ENCODE results near the gene RNF150.

The RNF150 gene

DNA sequence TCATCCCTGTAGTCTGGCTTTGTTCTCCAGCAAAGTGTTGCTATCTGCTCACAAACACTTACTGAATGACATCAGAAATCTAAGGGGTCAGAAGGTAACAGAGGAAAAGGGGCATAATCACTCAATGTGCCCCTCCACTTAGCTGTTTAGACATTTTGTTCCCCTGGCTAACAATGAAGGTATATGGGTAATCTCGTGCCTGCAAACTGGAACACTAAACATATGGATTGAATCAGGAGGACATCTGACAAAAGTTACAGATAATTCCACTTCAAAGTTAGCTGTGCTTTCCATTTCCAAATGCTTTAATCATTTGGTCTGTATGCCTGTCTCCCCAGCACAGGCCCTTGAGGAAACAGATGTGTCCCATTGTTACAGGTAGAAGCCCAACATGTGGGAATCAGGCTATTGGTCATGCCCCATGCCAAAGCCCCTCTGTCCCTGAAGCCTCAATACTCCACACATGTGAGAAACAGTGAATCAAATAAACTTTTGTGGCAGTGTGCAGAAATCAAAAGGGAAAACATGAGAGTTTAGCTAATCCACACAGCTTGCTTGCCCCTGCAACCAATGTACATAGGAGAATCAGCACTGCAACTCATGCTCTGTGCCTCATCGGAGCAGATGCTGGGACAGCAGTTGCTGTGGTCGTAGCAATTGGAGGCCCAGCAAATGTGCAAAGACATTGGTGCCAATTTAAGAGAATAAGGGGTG, 111.7 kb downstream of the RNF150 start:
- no peak for DNase-seq

DNA sequence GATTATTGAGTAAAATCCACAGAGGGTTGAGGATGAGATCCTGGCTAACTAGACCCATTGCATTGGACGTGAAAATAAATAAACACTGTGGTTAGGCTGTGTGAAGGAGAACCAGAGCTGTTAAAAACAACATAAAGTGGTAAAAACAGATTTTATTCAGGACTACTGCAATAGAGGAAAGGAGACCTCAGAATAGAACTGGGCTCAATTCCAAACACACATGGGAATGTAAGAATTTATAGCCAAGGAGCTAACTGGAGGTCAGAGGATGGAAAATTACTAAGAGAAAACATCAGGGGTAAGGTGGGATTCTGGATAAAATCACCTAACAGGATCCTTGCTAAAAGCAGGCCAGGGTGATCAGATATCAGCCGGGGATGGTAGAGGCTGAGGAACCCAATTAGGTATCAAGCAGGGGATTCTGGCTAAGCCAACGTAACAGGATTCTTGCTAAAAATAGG, 112.4 kb downstream of the RNF150 start:
- DNase-seq, result no peak

DNA sequence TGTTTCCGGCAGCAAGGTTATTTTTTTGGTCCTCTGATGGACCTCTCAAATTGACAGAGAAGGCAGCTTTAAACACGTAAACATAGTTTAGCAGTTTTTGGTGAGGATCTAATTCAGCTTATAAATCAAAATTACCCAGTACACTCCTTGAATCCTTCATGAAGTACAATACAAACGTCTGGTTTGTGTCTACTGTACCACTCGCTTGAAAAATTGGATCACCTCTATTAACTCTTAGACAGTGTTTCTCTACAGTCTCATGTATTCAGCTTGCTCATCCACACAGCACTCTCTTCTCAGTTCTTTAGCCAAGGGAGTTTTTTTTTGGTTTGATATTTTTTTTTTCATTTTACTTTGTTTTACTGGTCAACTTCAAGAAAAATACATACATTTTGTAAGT, 113.5 kb downstream of the RNF150 start:
- DNase-seq, result no peak

DNA sequence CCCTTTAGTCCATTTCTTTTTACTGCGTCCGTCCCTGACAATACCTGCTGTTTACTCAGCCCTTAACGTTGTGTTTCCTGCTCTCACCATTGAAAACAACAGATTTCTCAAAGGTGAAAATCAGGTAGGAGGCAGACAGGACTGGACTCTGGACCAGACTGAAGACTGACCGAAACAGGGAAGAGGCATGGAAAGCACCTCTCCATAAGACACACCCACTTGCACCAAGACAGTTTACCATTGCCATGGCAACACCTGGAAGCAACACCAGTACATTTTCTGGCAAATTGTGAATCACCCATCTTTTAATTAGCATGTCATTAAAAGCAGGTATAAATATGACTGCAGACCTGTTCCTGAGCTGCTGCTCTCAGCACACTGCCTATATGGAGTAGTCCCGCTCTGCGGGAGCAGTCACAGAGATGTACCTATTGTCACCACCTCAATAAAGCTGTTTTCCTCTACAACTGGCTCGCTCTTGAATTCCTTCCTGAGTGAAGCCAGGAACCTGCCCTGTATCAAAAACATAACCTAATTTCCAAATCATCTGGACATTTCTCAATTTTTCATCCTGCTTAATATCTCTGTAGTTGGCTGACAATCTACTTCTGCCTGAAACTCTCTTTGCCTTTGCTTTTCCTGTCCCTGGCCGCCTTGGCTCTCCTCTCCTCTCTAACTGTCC, 117.0 kb downstream of the RNF150 start:
- DNase-seq, result no peak

DNA sequence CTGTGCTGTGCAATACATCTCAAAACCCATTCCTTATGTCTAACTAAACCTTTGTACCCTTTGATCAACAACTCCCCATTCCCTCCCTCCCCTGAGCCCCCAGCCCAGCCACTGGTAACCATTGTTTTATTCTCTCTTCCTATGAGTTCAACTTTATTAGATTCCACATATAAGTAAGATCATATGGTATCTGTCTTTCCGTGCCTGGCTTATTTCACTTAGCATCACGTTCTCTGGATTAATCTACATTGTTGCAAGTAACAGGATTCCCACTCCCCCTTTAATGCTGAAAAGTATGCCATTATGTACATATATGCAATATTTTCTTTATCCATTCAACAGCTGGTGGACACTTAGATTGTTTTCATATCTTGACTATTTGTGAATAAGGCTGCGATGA, 119.4 kb downstream of the RNF150 start:
- DNase-seq, result no peak

DNA sequence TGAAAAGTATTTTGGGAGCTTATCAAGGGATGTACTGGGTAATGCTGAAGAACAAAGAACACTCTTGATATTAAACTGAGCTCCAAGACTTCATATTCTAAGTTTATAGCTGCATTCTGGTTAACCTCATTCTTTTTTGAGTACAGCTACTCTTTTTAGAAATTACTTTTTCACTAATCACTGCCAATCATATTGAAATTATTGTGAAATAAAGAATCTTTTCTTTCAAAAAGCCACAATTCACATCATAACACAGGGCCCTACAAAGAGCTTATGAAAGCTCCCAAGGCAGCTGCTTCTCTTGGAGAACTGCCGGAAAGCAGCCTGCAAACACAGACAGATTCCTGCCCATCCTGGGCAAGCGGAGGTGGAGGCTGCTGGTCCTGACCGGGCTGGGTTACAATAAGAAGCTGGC, 121.4 kb downstream of the RNF150 start:
- DNase-seq, result no peak

DNA sequence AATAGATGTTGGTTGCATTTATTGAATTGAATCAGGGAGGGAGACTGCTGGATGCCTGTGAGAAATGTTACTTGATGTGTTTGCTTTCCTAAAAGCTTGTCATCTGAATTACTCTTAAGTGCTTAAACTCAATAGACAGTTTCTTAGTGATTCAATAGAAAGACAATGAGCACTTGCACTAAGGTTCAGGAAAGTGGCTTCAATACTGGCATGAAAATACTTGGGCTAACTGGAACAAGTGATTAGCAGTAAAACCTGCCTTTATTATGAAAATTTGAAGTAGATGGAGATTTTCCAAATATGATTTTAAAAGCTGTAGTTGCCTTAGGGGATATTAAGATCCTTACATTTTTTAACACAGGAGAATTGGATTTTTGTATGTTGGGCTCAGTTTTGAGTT, 123.3 kb downstream of the RNF150 start:
- DNase-seq, result peak in 1 of 2 experiments; percentile 2

DNA sequence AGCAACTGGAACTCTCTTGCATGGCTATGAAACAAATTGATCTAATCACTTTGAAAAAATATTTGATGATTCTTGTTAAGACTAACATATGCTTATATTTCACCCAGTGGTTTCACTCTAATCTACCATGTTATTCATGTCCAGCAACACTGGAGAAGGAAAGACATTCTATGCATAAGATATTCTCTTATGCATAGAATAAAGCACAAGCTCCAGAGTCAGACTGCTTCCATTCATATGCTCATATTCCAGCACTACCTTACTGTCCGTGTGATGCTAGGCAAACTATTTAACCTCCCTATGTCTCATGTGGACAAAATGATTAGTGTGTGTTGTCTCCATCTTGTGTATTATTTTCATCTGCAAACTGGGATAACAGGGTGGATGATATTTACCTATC, 124.1 kb downstream of the RNF150 start:
- no peak for DNase-seq

DNA sequence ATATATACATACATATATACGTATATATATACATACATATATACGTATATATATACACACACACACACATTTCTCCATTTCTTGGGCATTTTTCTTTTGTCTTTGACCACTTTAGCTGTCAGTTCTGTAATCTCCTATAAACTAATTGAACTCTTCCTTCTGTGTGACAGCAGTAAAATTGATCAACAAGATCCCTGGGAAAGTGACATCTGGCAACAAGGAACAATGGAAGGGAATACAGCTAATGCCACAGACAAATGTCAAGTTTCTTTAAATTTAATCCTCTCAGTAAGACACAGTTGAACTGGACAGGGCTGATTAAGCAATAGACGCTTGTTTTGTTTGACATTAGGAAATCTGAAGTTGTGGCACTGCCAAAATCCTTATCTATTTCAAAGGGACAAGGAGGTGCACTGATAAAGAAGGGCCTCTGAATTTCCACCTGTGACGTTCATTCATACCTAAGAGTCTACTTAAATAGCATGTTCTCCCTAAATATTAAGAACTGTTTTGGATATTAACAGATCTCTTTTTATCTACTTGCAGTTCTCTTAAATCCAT, 126.9 kb downstream of the RNF150 start:
- DNase-seq, result no peak

DNA sequence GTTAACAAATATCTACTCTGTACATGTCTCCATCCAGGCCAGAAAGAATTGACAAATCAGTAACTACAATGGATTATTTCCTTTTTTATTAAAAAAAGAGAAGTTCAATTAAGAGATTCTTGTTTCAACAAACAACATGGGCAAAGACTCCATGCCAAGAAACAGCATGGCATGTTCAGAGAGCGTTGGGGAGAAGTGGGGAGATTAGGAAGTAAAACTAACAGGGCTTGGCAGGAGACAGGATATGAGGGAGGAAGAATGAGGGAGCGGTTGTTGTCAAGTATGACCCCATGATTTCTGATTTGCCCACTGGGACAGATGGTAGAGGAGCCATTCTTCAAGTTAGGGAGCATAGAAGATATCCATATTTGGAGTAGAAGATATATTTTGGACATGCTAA, 128.4 kb downstream of the RNF150 start:
- no peak for DNase-seq

DNA sequence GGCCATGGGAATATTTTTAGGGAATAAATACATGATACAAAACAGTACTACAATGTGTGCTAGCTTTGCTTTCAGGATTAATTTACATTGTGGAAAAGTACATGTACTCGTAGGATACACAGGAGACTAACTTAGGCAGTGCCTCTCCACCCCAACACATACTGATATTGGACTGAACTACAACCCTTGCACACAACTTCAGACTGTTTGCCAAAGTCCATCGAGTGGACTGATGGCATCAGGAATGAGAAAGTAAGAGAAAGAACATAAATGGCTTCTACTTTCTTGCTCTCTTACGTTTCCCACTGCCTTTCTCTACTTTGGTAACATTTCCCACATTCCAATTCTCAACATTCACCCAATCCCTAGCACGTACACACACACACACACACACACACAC, 130.1 kb downstream of the RNF150 start:
- no peak for DNase-seq

DNA sequence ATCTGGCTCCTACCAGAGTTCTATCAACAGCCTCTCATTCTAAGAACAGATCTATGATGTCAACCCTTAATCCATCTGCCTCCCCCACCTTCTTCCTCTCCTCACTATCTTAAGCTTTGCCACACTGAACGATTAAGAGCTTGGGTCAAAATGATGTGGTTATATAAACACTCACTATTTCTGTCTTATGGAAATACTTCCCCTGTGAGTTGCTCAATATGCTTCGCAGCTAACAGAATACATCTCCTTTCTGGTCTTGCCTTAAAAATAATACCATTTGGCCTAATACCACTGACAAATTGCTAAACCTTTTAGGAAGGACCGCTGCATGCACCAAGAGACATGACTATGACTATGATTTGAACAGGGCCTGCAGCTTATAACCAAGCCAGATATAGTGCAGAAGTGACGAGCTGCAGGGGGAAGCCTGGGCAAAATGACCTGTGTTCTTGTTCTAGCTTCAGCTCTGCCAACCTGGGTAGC, 130.9 kb downstream of the RNF150 start:
- no peak for DNase-seq

DNA sequence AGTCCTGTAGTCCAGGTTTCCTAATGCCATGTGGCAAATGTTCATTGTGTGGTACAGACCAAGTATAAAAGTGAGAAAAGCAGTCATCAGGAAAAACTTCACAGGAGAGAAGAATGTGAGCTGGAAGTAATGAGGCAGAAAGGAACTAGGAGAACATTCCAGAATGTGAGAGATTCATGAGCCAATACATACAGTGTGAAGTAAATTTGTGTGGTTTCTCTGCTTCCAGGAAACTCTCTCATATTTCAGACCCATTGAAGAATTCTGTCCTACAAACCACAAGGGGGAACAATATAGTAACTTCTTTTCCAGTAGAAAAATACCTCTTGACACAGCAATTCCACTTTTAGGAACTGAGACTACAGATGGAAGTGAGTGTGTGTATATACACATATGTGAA, 136.5 kb downstream of the RNF150 start:
- no peak for DNase-seq

DNA sequence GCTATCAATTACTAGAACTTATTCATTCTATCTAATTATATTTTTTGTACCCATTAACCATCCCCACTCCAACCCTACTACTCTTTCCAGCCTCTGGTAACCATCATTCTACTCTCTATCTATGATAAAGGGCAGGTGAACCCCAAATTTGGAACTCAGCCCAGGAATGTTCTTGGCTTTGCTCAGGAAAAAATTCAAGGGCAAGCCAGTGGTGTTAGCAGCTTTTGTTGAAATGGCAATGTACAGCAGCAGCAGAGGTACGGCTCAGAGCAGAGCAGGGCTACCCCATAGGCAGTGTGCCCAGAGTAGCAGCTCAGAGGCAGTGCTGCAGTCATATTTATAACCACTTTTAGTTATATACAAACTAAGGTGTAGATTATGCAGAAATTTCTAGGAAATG, 138.2 kb downstream of the RNF150 start:
- DNase-seq, result no peak

DNA sequence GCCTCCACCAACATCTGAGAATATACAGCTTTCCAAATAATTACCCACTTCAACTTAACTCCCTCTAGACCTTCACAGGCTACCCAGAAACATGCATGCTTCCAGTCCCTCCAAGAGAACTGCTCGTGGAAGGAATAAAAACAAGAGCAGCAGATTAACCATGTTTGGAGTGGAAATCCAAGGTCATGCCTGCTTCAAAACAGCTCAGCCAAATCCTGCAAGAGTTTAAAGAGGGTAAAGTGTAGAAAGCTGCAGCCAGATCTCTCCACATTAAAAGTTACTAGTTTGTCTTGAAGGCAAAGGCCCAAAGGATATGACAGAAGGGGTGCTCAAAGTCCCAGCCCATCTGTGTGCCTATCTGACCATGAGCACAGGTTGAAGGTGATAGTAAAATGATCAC, 139.3 kb downstream of the RNF150 start:
- DNase-seq, result no peak

DNA sequence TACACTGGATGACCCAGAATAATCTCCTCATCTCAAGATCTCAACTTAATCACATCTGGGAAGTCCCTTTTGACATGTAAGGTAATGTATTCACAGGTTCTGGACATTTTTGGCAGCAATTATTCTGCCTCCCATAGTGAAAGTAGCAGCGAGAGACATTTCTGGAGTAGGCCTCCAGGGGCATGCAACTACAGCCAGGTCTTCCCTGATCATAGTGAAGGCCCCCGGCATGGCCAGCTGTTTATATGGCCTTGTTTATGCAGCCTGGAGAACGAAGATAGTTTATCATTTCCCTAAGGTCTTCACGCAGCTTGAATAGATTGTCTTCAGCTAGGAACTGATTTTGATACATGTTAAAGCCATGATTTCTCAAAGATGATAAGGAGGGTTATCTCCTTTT, 139.9 kb downstream of the RNF150 start:
- DNase-seq, result no peak

DNA sequence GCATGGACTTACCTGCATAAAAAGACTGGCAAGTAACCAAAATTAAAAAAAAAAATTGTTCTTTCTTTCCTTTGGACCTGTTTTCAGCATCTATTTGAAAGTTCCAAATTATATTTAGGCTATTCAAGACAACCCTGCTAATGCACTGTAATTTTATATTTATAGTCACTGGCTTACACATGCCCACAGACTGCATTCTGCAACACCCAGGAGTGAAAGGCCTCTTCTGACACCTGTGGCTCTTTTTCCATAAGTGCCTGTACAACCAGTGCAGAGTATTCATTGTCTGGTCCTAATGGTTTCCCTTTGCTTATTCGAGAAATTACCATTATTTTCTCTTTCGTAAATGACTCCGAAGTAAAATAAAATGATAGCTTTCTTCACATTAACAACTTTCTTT, 143.3 kb downstream of the RNF150 start:
- no peak for DNase-seq

DNA sequence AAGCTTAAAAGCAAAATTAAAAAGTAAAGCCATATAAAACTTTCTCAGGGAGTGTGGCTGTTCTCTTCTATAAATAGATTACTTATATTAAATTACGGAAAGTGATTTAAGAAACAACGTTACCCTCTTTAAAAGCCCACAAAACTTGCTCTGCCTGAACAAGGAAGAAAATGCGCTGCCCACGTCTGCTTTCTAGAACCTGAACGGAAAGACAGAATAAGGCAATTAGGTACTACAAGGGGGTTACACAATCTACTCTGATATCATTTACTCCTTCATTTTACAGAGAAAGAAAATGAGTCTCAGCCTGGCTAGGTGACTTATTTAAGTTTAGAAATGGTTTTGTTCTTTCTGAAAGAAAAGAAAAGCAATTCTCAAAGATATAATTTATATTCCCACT, 147.2 kb downstream of the RNF150 start:
- DNase-seq, result no peak

DNA sequence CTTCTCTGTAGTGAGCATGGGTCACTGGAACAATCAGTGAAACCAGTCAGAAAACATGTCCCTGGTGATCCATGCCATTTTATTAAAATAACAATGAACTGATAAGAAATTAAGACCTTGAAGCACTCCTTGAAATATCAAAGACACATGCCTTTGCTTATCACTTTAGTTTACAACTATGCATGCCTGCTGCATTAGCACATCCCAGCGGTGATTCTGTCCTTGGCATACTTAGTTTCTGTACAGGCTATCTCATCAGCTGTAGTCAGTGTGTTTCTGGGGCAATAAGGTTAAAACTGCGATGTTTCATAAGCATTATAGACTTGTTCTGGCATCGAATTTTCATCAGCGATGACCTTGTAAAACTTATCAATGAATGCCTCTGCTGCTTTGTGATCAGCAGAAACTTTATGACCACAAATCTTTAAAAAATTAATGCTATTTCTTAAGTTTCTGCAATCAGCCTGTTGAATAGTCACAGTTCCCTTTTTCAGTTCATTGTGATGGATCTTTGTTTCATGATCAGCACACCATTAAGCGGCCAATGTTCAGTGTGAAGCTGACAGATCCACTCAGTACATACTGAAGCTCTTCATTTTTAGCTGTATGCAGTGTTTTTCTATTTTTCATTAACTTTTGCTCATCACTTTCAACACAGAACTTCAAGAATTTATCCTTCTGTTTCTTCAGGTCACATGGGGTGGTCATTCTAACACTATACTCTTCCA, 150.5 kb downstream of the RNF150 start:
- DNase-seq, result no peak

DNA sequence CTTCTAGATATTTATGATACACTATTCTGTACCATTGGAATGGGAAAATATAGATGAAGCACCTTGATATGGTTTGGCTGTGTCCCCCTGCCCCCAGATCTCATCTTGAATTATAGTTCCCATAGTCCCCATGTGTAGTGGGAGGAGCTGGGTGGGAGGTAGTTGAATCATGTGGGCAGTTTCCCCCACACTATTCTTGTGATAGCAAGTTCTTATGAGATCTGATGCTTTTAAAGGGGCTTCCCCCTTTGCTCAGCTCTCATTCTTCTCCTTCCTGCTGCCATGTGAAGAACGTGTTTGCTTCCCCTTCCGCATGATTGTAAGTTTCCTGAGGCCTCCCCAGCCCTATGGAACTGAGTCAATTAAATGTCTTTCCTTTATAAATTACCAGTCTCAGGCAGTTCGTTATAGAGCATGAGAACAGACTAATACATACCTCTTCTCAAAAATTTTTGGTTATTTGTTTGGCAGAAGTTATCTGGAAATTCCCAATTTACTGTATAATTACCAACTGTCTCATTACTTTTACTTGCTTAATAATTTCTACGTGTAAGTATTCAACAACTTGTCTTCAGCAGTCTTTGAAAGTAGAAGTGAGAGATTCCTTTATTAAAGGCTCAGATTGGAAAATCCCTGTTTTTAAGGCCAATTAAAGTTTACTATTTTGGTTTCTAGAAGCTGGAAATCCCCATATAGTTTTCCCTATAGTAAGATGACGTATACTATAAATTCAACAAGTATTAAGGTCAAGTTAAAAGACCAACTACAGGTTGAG, 152.7 kb downstream of the RNF150 start:
- DNase-seq, result no peak

DNA sequence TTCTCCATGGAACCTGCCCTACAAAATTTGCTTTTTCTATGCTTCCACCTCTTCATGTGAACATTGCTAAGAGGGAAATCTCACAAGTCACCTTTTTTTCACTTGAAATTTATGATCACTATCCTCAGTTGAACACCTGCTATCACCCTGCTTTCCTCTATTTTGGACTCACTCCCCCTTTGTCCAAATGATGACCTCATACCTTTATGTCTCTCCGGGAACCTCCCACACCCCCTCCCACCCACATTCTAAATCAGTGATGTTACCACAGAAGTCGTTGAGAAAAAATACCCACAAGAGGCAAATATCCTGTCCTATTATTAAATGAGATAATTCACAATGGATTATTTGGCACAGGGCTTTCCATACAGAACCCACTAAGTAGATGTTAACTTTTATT, 156.5 kb downstream of the RNF150 start:
- no peak for DNase-seq

DNA sequence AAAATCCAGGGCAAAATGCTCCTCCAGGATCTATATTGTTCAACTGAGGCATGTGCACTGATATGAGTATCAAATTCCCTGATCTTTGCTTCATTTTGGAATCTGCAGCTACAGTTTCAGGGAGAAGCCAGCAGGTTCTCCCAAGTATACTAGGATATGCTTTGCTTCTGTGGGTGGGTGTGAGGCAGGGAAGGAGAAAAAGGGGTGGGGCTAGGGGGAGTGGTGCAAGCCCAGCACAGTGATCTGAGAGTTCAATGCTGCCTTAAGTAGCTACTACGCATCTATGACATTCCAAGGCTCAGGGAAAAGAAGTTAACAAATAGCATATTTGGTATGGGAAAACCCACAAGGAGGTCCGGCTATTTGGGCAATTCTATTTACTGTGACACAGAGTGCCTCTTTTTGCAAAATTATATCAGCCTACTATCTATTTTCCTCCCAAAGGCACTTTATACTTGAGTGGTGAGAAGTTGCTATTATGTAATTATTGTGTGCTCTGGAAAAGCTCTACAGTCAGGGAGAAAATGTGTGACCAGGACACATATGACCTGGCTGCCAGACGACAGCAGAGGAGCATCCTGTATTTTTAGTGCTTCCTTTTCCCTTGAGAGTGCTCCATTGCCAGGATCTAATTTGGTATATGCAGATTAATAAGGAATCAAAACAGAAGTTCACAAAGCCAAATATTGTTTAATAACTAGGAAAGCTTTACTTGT, 162.0 kb downstream of the RNF150 start:
- no peak for DNase-seq

Data from NCI-H2081 (cell line).